Activated CD8-positive, alpha-beta memory T cell treated with anti-CD3 and anti-CD28 coated beads, Interleukin-2, amount 50 U/mL, for 24 hours (primary cell): Measurements from ENCODE around the gene ARFIP1.

ENCODE experiments used
- DNase-seq: peaks from one replicate; pipeline ENCODE4 v3.0.0-alpha.2; 2020; ENCODE audit errors: extremely low read depth

The ARFIP1 gene

GRCh38 chr4:152938237-152938947 lies 158.6 kb downstream of the ARFIP1 start:
- DNase-seq = no peak

DNA sequence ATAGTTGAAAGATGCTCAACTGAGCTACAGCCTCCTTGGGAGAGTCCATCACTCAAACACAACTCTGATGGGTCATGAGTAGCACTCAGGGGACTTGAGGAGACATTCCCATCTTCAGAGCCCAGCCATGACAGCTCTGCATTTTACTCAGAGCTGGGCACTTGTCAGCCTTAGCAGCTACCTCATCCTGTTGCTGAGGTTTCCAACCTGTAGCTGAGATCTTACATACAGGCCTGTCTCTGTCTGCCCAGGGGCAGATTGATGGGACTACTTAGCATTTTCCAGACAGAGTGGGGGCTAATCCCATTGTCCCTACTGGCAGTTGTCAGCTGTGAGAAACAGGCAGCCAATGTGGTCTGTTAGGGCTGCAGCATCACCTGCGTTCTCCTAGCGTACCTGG lies 159.9 kb downstream of the ARFIP1 start:
- DNase-seq = no peak

DNA sequence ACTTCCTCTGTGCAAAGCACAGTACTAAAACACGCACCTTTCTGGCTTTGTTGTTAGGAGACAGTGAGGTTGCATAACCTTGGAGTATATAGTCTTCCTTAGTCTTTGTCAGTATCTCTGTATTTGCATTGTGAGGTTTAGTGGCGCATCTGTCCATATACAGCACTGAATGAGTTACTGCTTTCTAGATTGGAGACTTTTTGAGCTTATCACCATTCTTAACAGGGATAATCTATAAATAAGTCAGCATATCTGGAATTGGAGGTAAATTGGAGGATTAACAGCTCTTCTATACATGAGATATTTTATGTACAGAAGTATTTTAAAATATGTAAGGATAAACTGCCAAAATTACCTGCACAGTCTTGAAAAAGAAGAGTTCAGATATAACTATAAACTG lies 160.7 kb downstream of the ARFIP1 start:
- DNase-seq = no peak

DNA sequence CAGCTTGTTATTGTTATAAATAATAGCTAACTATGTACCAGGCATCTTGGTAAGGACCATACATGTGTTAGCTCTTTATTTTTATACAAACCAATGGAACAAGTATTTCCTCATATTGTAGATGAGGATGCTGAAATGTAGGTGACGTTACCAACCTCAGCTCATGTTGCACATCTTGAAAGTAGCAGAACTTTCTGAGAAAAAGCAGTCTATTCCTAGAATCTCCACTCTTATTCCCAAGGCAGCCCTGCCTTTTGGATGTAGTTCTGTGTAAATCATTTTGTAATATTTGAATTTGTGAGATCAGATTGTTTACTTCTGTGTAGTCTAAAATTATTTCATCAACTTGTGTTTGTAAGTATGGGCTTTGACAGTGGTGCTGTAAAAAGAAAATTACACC lies 161.7 kb downstream of the ARFIP1 start:
- no peak for DNase-seq

GRCh38 chr4:152942346-152942745 lies 162.6 kb downstream of the ARFIP1 start:
- no peak for DNase-seq

- no peak for DNase-seq
Observed at GRCh38 chr4:152943672-152944071, 163.9 kb downstream of the ARFIP1 start.

GRCh38 chr4:152944666-152945320 lies 165.0 kb downstream of the ARFIP1 start:
- DNase-seq = no peak

- no peak for DNase-seq
Observed at GRCh38 chr4:152945639-152946038, 165.9 kb downstream of the ARFIP1 start.

- no peak for DNase-seq
Observed at GRCh38 chr4:152946446-152946845, 166.7 kb downstream of the ARFIP1 start.

DNA sequence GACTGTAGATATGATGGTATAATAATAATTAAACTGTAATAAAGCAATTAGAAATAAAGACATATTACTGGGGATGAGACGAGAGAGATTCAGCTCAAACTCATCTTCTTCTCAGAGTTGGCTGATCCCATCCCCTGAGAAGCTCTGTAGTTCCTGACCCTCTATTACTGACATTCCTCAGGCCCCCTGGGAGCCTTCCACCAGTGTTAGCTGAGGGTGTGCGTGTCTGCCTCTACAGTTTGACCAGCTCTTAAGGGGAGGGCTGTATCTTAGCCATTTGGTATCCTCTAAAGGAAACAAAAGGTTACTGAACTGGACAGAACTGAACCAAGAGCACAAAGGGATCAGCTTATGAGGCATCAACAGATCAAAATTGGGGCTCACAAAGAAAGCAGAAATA lies 167.6 kb downstream of the ARFIP1 start:
- DNase-seq = no peak

DNA sequence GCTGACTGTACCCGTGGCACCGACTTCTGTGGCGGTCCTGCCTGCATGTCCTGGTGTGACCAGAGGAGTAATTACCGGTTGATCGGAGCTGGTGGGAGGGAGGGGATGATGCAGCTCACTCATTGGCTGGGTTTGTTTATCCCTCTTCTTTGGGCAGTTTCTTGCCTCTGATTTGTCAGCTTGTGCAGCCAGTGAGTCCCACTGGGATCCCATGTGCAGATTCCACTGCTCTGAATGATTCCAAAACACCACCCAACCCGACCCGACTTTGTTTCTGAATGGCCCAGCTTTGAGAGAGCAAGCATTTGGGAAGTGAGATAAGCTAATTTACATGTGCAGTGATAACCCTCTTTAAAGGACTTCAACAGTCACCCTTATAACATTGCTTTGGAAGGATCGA lies 170.2 kb downstream of the ARFIP1 start:
- no peak for DNase-seq

DNA sequence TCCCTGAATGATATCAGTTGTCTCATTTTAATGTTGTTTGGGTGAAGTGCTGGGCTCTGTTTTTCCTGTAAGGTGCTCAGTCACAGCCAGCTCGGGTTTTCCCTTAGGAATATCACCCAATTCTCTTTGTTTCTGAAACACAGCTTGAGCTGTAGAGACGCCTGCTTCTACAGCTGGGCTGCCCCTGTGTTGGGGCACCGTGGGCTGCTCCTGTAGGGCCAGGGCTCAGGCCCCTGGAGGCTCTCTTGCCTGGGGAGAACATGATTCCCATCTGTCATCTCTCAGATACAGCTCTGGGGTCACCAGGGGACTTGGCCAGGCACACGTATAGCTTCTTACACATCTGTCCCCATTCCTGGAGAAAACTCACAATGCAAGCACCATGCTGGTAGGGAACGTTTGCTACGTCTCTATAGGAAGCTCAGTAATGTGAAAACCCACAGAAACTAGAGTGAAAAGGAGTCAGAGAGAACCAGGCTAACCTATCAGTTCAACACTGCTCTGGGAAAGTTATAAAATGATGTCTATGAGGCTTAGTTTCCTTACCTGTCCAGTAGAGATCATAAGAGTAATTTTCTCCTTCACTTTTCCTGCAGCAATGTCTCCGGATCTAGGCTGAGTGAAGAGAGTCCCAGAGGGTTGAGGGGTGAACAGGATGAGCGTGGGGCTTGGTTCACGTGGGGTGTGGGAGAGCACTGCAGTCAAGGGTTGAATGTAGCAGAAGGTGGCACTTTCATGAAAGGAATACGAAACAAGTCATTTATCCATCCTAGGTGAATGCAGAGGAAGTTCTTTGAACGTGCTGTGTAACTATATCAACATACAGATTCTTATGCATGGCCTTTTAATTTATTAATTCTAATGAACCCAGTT lies 170.9 kb downstream of the ARFIP1 start:
- no peak for DNase-seq

- no peak for DNase-seq
Observed at GRCh38 chr4:152951348-152951747, 171.6 kb downstream of the ARFIP1 start.

GRCh38 chr4:152953514-152953913 lies 173.8 kb downstream of the ARFIP1 start:
- no peak for DNase-seq

GRCh38 chr4:152954741-152955140 lies 175.0 kb downstream of the ARFIP1 start:
- DNase-seq = no peak

DNA sequence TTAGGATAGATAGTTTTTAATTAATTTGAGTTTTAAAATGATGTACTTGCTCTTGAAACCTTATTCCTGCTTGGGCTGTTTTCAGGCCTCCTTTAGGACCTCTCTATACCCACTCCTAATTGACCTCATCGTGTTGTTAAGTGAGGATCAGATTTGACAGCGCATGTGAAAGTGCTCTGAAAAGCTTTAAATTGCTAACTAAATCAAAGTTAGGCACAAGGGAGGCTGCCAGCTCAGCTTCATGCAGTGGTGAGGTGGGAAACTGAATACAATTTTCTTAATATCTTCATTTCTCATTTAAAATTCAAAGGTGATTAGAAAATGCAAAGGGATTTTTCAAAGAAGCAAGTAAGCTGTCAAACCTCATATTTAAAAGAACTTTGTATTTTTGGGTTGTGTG lies 176.4 kb downstream of the ARFIP1 start:
- DNase-seq = no peak

GRCh38 chr4:152956650-152957436 lies 177.1 kb downstream of the ARFIP1 start:
- no peak for DNase-seq

GRCh38 chr4:152957437-152958171 lies 177.8 kb downstream of the ARFIP1 start:
- no peak for DNase-seq

DNA sequence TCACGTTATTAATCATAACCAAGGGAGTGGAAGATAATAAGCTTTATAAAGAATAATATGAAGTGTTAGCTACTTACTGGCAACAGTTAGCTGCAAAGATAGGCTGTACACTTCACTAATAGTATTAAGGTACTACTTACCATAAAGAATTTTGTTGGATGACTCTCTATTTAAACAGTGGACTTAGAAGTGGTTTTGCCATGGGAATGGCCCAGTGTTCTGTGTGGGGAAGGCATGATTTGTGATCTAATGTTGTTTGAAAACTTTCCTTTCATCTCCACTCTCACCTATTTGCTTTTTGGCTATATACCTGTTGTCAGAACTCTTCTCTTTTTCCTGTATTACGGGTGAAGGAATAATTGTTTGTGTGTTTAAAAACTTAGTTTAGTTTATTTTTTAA lies 179.3 kb downstream of the ARFIP1 start:
- DNase-seq = no peak

GRCh38 chr4:152960082-152960481 lies 180.3 kb downstream of the ARFIP1 start:
- no peak for DNase-seq
